ENCODE measurements around the gene DXO.
"Not testable (repeated sequence)": the region's sequence is repeated elsewhere in the genome, so short reads cannot be mapped to it uniquely, and the experiment has no call there.

The DXO gene

GRCh38 chr6:31940256-31940664 lies 31.7 kb downstream of the DXO start:
- Histone ChIP-seq H3K9ac (ENCODE audit: insufficient read length) (no peak overlapping the region), H3K36me3 (ENCODE audit: insufficient read depth, low read length) (no peaks in the 10 kb centered on the region), H3K4me3 (no peak overlapping the region), H3K27ac (no peak overlapping the region), H3K9me3 (ENCODE audit: low read depth, low read length) (no peaks in the 10 kb centered on the region)
- DNase-seq (ENCODE audit: low read depth, low spot score), result no peak
- TF ChIP-seq FOXP2 (optimal IDR thresholded peaks at IDR 0.05; ENCODE audit: control extremely low read depth, extremely low read length, insufficient read depth) (no peak), POLR2AphosphoS5 (IDR thresholded peaks at IDR 0.05; ENCODE audit: borderline replicate concordance, low read depth, low read length) (no peak), EZH2 (IDR thresholded peaks at IDR 0.05) (no peak)

DNA sequence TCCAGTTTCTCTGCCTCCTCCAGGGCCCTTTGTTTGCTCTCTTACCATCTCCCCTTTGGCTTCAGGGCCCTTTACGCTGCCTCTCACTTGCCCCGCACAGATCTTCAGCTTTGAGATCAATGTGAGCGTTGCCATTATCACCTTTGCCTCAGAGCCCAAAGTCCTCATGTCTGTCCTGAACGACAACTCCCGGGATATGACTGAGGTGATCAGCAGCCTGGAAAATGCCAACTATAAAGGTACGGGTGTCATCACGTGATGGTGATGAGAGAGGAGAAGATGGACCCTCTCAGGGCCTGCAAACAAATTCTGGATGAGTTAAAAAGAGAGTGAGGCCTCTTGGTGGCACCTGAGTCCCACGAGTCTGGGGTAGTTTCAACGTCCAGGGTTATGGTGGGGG lies 36.1 kb downstream of the DXO start:
- DNase-seq (ENCODE audit: low read depth, low spot score), result no peak

GRCh38 chr6:31935021-31935420 lies 36.9 kb downstream of the DXO start:
- Histone ChIP-seq H3K9ac (ENCODE audit: insufficient read length) (no peak overlapping the region), H3K4me3 (no peak overlapping the region), H3K36me3 (ENCODE audit: insufficient read depth, low read length) (no peaks in the 10 kb centered on the region), H3K9me3 (ENCODE audit: low read depth, low read length) (no peaks in the 10 kb centered on the region), H3K27ac (no peak overlapping the region)
- no peak for DNase-seq (ENCODE audit: low read depth, low spot score)
- no peak for TF ChIP-seq FOXP2 (optimal IDR thresholded peaks at IDR 0.05; ENCODE audit: control extremely low read depth, extremely low read length, insufficient read depth)
- TF ChIP-seq POLR2AphosphoS5 (IDR thresholded peaks at IDR 0.05; ENCODE audit: borderline replicate concordance, low read depth, low read length), result no peak
- no peak for TF ChIP-seq EZH2 (IDR thresholded peaks at IDR 0.05)

More for the DNA sequence above, 36.1 kb downstream of the DXO start:
- H3K9me3 ChIP-seq (ENCODE audit: low read depth, low read length), result no peaks in the 10 kb centered on the region
- H3K4me3 ChIP-seq, result no peak overlapping the region
- no peaks in the 10 kb centered on the region for H3K36me3 ChIP-seq (ENCODE audit: insufficient read depth, low read length)
- H3K27ac ChIP-seq, result no peak overlapping the region
- TF ChIP-seq FOXP2 (optimal IDR thresholded peaks at IDR 0.05; ENCODE audit: control extremely low read depth, extremely low read length, insufficient read depth) (no peak), POLR2AphosphoS5 (IDR thresholded peaks at IDR 0.05; ENCODE audit: borderline replicate concordance, low read depth, low read length) (no peak), EZH2 (IDR thresholded peaks at IDR 0.05) (no peak)
- H3K9ac ChIP-seq (ENCODE audit: insufficient read length), result no peak overlapping the region

GRCh38 chr6:31933537-31933936 lies 38.4 kb downstream of the DXO start:
- no peak for DNase-seq (ENCODE audit: low read depth, low spot score)
- no peak for TF ChIP-seq FOXP2 (optimal IDR thresholded peaks at IDR 0.05; ENCODE audit: control extremely low read depth, extremely low read length, insufficient read depth)
- no peaks in the 10 kb centered on the region for H3K36me3 ChIP-seq (ENCODE audit: insufficient read depth, low read length)
- H3K9ac ChIP-seq (ENCODE audit: insufficient read length), result no peak overlapping the region
- H3K27ac ChIP-seq, result no peak overlapping the region
- no peaks in the 10 kb centered on the region for H3K9me3 ChIP-seq (ENCODE audit: low read depth, low read length)
- H3K4me3 ChIP-seq, result no peak overlapping the region

GRCh38 chr6:31932137-31932536 lies 39.8 kb downstream of the DXO start:
- H3K4me3 ChIP-seq; DNase-seq (ENCODE audit: low read depth, low spot score); H3K27ac ChIP-seq; H3K9me3 ChIP-seq (ENCODE audit: low read depth, low read length); H3K9ac ChIP-seq (ENCODE audit: insufficient read length); H3K36me3 ChIP-seq (ENCODE audit: insufficient read depth, low read length): not testable (repeated sequence)

DNA sequence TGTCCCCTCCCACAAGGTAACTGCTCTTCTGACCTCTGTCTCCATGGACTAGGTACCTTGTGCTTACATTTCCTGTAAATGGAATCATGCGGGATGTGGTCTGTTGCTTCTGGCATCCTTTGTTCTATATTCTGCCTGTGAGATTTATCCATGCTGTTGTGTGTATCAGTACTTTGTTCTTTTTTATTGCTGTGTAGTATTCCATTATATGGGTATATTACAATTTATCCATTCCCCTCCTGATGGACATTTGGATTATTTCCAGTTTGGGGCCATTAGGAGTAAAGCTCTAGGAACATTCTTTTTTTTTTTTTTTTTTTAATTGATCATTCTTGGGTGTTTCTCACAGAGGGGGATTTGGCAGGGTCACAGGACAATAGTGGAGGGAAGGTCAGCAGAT lies 41.0 kb downstream of the DXO start:
- Histone ChIP-seq H3K9me3 (ENCODE audit: low read depth, low read length) (no peaks in the 10 kb centered on the region), H3K9ac (ENCODE audit: insufficient read length) (no peak overlapping the region), H3K4me3 (no peak overlapping the region), H3K27ac (no peak overlapping the region), H3K36me3 (ENCODE audit: insufficient read depth, low read length) (no peaks in the 10 kb centered on the region)
- TF ChIP-seq POLR2AphosphoS5 (IDR thresholded peaks at IDR 0.05; ENCODE audit: borderline replicate concordance, low read depth, low read length) (no peak), FOXP2 (optimal IDR thresholded peaks at IDR 0.05; ENCODE audit: control extremely low read depth, extremely low read length, insufficient read depth) (no peak)
- DNase-seq (ENCODE audit: low read depth, low spot score), result no peak

- no peak overlapping the region for H3K4me3 ChIP-seq
- H3K27ac ChIP-seq, result no peak overlapping the region
- no peak overlapping the region for H3K9ac ChIP-seq (ENCODE audit: insufficient read length)
- H3K36me3 ChIP-seq (ENCODE audit: insufficient read depth, low read length), result no peaks in the 10 kb centered on the region
- H3K9me3 ChIP-seq (ENCODE audit: low read depth, low read length), result no peaks in the 10 kb centered on the region
- no peak for DNase-seq (ENCODE audit: low read depth, low spot score)
- TF ChIP-seq FOXP2 (optimal IDR thresholded peaks at IDR 0.05; ENCODE audit: control extremely low read depth, extremely low read length, insufficient read depth) (no peak), POLR2AphosphoS5 (IDR thresholded peaks at IDR 0.05; ENCODE audit: borderline replicate concordance, low read depth, low read length) (no peak), EZH2 (IDR thresholded peaks at IDR 0.05) (no peak)
Measured at GRCh38 chr6:31928672-31928939, 43.3 kb downstream of the DXO start.

- Histone ChIP-seq H3K4me3 (no peak overlapping the region), H3K36me3 (ENCODE audit: insufficient read depth, low read length) (no peaks in the 10 kb centered on the region), H3K9me3 (ENCODE audit: low read depth, low read length) (no peaks in the 10 kb centered on the region), H3K27ac (no peak overlapping the region), H3K9ac (ENCODE audit: insufficient read length) (no peak overlapping the region)
- TF ChIP-seq EZH2 (IDR thresholded peaks at IDR 0.05) (no peak), FOXP2 (optimal IDR thresholded peaks at IDR 0.05; ENCODE audit: control extremely low read depth, extremely low read length, insufficient read depth) (no peak), POLR2AphosphoS5 (IDR thresholded peaks at IDR 0.05; ENCODE audit: borderline replicate concordance, low read depth, low read length) (no peak)
- no peak for DNase-seq (ENCODE audit: low read depth, low spot score)
Measured at GRCh38 chr6:31927863-31928671, 43.9 kb downstream of the DXO start.

GRCh38 chr6:31927242-31927862 lies 44.6 kb downstream of the DXO start, which contains the start of gene C2:
Gene C2, plus strand, starts transcription at chr6:31927717. Its CDS starts 36 bp downstream, at chr6:31927753.
- no peak within 1 kb of the TSS for H3K9ac ChIP-seq (ENCODE audit: insufficient read length)
- TF ChIP-seq POLR2AphosphoS5 (IDR thresholded peaks at IDR 0.05; ENCODE audit: borderline replicate concordance, low read depth, low read length) (no peak), EZH2 (IDR thresholded peaks at IDR 0.05) (no peak), FOXP2 (optimal IDR thresholded peaks at IDR 0.05; ENCODE audit: control extremely low read depth, extremely low read length, insufficient read depth) (no peak)
- H3K4me3 ChIP-seq, result no peak within 1 kb of the TSS
- no peaks in the 10 kb centered on the region for H3K9me3 ChIP-seq (ENCODE audit: low read depth, low read length)
- no peak for DNase-seq (ENCODE audit: low read depth, low spot score)
- H3K27ac ChIP-seq, result no peak within 1 kb of the TSS
- no peaks in the 10 kb centered on the region for H3K36me3 ChIP-seq (ENCODE audit: insufficient read depth, low read length)

Measured in SK-N-MC (cell line).